HG03196 (cell line): ENCODE results near the gene STAT6.

Experiments
- ATAC-seq: cut with Tn5 transposase; IDR thresholded peaks from one replicate; pipeline ENCODE4 v1.9.1; 2021; ENCODE audit not compliant: unreplicated experiment

STAT6 gene

DNA sequence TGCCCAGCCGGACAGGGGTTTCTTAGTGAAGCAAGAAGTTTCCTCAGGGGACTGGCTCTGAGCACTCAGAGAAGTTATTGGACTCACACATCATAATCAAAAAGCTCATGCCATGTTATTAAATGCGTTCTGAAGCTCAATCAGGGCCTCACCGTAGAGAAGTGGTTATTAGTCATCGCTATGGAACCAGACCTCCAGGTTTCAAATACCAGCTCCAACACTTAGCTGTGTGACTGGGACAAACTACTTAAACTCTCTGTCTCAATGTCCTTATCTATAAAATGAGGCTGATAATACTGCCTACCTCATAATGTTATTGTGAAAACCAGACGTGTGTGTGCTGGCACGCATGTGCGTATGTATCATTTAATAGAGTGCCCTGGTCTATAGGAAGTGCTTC lies 7.3 kb downstream of the STAT6 start:
- no peak for ATAC-seq

DNA sequence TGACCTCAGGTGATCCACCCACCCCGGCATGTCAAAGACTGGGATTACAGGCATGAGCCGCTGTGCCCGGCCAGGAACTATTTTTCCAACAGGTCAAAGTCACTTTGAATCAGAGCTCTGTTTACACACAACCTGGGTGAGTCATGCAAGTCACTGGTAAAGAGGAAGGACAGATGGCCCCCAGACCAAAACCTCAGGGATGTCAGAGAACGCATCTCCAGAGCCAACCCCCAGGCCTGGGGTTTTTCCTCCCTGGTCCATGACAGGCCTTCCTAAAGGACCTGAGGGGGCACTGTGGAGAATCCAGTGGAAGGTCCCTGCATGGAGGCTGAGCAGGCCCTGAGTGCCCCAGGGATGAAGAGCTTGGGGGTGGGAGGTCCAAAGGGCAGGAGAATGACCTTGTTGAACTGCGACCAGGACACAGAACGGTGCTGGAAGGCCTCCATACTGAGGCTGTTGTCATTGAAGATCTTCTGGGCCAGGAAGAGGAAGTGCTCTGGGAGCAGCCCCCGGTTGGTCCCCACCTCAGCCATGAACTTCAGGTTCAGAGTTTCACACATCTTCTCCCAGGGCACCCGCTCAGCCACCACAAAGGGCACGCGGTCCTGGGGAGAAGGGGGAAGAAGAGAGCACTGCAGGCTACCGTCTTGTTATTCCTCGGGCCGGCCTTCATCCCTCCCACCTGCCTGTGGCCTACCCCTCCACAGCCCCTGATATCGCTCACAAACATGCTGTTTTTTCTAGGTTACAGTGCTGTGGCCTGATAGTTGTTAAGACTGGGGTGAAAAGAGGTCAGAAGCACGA lies 9.1 kb downstream of the STAT6 start:
- ATAC-seq: no peak

DNA sequence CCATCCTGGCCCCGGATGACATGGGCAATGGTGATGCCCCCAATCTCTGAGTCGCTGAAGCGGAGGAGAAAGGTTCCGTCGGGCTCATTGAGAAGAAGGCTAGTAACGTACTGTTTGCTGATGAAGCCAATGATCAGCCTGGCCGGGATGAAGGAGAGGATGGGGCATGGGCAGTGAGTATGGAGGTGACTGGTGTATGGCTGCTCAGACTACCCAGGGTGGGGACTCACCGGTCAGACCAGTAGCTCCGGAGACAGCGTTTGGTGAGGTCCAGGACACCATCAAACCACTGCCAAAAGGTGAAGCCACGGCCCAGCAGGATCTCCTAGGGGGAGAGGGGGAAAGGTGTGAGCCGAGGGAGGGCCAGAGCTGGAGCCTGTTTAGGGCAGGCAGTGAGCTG lies 11.4 kb downstream of the STAT6 start:
- ATAC-seq: no peak

DNA sequence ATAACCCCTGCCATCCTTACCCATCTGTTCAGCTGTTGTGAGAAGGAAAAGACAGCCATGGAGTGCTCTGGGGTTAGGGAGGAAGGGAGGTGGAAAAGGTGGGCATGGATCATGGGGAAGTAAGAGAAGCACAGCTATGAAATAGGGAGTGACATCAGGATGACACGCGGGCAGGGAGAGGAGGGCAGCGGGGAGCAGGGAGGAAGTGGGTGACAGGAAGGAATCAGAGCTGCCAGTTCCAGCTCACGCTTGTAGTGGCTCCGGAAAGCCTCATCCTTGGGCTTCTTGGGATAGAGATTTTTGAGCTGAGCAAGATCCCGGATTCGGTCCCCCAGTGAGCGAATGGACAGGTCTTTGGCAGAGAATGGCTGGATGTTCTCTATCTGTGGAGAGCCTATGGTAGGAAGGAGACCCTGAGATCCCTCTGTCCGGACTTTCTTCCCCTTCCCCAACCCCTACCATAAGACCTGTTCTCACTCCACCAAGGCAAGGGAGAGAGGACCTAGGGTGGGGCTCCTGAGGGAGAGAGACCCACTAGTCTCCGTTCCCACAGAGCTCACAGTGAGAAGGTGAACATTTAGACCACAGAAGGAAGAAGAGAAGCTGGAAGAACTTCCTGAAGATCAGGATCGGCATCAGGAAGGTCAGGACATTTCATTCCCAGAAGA lies 12.0 kb downstream of the STAT6 start:
- no peak for ATAC-seq

DNA sequence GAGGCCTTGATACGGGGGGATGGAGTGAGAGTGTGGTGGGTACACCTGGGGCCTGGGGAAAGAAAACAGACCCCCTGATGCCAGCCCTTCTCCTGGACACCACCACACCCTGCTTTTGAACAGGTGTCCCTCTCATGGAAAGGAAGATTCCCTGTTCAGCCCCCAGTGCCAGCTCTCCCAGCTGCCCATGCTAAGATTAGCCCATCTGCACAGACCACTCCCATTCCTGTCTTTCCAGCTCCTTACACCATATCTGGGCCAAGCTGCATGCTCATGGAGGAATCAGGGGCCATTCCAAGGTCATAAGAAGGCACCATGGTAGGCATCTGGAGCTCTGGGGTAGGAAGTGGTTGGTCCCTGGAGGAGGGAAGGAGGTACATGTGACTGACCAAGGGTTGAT lies 12.6 kb downstream of the STAT6 start:
- ATAC-seq: no peak

DNA sequence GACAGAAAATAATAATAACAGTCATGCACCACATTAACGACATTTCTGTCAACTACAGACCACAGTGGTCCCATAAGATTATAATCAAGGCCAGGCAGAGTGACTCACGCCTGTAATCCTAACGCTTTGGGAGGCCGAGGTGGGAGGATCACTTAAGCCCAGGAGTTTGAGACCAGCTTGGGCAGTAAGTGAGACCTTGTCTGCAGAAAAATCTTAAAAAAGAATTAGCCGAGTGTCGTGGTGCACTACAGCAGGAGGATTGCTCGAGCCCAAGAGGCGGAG lies 13.7 kb downstream of the STAT6 start:
- ATAC-seq: no peak

DNA sequence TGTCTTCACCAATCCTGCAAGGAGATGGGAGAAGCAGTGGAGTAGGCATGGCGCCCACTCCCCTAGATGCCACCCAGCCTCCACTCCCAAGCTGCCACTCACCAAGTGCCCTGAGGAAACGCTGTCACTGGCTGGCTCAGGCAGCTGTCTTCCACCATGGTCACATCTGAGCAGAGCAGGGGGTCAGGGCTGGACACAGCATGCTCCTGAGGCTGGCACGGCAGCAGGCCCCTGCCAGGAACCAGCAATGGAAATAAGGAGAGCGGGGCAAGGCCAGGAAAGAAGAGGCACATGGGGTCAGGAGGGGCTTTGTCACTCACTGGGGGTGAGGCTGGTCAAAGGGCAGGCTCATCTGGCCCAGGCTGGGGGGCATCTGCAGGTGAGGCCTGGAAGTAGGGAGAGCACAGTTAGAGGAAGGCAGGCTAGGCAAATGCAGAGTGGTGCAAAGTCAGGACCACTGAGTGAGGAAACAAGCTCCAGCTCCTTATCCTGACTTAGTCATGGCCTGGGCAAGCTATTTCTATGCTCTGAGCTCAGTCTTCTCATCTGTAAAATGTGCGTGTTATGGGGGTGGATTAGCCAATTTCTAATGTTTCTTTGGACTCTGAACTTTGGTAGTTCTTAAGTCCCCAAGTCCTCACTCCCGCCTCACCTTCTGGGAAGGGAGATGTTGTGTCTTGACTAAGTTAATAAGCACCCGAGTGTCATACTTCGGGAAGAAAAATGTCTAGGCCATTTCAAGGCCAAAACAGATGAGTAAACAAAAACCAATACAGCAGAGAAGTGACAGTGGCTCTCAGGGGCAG lies 14.2 kb downstream of the STAT6 start:
- no peak for ATAC-seq

DNA sequence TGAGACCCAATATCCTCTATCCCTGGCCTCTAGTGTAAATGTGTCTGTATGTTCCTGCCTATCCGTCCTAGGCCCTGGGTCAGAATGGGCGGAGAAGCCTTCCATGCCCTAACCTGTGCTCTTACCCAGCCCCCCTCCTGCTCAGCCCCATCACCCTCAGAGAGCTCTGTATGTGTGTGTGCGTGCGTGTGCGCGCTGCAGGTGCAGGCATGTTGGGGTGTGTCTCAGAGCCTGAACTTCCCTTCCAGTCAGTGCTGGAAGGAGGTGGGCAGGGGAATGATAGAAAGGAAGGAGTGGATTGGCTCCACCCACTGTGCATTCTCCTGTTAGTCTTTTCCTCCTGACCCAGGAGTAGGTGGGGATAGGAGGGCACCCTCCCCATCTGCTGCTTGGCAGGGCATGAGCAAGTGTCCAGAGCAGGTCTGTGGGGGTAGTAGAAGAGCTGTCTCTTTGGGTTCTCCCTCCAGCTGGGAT lies 15.0 kb downstream of the STAT6 start:
- ATAC-seq: no peak

DNA sequence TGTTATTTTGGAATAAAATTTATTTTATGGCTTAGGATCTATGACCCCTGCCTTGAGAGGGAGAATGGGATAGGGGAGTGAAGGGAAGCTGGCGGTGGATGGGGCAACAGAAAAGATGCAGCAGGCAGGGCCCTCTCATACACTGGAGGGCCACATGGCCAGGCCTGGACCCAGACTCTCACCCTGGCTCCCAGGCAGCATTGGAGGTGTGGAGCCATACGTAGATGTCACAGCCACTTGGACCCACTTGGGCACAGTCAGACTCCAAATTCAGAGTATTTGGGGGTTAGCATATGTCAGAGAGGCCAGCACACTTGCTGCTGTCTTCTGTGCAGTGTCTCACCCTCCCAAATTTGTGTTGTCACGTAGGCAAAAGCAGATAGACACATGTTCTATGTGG lies 15.7 kb downstream of the STAT6 start:
- no peak for ATAC-seq

DNA sequence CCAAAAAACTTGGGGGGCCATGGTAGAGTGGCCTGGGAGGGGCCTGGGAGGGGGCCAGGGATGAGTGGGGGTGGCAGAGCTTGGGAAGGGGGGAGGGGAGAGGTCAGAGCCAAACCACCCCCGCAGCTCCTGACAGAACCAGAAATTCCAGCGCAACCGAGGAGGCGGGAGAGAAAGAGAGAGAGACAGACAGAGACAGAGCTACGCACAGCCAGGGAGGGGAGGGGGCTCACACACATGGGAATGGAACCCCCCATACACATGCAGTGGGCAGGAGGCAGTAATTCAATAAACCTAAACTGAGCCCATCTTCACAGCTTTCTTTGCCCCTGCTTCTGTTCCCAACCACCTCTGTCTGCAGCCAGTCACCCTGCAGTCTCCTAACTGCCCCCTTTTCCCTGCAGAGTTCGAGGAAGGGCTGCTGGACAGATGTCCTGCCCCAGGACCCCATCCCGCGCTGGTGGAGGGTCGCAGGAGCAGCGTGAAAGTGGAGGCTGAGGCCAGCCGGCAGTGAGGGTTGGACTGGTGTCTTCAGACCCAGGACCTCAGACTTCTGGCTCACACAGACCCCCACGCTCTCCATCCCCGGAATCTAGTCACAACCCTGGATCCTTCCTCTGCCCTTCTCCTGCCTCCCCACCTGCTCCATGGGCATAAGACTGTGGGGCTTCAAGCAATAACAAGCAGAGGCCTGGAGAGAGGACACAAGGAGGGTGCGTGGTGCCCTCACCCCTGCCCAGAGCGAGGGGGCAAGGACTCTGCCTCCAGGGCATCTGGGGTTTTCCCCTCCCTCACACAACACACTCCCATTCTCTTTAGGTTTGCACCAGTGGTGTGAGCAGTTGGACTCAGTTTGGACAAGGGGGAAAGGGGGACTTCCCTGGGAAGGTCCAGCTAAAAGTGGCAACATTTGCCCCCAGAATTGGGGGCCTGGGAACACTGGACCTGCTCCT lies 16.7 kb downstream of the STAT6 start:
- no peak for ATAC-seq

DNA sequence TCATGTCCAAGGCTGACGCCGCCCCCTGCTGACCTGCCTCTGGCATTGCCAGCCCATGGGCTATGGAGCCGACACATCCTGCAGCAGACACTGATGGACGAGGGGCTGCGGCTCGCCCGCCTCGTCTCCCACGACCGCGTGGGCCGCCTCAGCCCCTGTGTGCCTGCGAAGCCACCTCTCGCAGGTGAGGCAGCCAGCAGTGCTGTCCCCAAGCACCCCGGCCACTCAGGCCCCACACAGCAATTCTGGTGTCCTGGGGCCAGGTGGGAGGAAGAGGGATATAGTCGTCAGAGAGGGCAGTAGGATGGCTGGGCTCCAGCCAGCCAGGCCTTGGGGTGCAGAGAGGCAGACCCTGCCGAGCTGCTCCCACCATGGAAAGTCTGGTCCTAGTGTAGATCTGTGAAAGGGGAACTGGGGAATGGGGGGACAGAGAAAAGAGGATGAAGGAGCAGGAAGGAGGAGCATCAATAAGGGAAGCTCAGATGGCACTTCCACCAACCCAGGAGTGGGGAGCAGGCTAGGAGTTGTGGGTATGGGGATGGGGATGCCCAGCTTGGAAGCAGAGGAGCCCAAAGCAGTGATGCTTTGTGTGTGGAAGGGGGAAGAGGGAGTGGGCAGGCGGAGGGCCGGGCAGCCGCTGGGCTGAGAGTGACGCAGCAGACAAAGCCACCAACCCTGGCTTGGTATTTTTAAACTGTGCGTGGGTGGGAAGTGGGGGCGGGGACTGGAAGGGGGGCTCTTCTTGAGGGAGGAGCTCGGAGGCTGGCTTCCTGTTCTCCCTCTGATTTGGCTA lies 17.6 kb downstream of the STAT6 start:
- no peak for ATAC-seq

DNA sequence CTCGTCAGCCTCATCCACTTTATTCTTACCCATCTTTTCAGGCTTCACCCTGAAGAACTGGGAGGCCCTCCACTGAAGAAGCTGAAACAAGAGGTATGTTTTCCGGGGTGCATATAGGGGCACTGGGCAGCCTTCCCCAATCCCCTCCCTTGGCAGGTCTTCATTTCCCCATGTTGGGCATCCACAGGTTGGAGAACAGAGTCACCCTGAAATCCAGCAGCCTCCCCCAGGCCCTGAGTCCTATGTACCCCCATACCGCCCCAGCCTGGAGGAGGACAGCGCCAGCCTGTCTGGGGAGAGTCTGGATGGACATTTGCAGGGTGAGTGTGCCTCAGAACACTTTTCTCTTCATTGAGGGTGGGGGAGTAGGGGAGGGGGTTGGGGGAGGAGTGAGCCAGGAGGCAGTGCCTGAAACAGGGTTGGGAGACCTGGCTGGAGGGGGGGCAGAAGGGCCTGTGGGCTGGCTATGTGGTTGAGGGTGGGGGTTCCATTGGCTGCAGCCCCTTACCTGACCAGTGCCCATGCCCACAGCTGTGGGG lies 18.2 kb downstream of the STAT6 start:
- ATAC-seq: no peak

DNA sequence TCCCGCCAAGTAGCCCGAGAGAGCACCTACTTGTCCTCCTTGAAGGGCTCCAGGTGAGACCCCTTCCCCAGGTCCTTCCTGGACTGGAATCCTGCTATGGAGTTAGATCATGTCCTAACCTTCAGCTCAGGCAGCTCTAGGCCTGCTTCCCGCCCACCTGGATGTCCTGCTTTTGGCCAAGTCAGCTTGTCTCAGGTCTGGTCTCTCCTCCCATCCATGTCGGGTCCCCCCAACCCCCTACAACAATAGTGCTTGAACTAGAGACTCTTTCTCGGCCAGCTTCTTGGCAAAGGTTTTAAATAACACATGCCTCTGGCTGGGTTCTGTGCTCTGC lies 18.7 kb downstream of the STAT6 start:
- ATAC-seq: no peak

DNA sequence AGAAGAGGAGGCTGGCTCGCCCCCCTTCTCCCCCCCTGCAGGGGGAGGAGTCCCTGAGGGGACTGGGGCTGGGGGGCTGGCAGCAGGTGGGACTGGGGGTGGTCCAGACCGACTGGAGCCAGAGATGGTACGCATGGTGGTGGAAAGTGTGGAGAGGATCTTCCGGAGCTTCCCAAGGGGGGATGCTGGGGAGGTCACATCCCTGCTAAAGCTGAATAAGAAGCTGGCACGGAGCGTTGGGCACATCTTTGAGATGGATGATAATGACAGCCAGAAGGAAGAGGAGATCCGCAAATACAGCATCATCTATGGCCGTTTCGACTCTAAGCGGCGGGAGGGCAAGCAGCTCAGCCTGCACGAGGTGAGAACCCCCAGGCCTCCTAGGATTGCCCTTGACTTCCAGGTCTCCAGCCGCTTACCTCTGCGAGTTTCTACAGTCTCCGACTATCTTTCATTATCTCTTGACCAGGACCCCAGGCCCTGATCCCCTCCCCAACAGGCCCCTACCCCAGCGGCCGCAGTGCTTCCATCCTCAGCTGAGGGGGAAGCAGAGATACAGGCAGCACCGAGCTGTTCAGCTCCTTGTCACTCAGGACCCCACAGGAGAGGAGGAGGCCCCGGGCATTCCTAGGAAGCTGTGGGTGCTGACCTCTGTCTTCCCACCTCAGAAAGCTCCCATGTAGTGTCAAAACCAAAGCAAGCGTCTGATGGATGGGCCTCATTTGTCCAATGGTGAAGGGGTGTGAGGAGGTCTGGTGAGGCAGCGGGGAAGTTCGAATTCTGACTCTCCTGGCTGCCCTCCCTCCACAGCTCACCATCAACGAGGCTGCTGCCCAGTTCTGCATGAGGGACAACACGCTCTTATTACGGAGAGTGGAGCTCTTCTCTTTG lies 19.3 kb downstream of the STAT6 start:
- no peak for ATAC-seq

DNA sequence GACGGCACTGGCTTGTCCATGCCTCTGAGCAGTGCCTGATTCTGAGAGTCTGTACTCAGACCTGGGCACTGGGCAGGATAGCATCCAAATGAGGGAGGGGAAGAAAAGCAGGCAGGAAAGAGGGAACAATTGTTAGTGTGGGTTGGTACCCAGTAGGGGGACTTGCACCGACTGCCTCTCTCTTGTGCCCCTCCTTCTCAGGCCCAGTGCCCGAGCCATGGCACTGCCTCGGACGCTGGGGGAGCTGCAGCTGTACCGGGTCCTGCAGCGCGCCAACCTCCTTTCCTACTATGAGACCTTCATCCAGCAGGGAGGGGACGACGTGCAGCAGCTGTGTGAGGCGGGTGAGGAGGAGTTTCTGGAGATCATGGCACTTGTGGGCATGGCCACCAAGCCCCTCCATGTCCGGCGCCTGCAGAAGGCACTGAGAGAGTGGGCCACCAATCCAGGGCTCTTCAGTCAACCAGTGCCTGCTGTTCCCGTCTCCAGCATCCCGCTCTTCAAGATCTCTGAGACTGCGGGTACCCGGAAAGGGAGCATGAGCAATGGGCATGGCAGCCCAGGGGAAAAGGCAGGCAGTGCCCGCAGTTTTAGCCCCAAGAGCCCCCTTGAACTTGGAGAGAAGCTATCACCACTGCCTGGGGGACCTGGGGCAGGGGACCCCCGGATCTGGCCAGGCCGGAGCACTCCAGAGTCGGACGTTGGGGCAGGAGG lies 20.1 kb downstream of the STAT6 start:
- no peak for ATAC-seq

DNA sequence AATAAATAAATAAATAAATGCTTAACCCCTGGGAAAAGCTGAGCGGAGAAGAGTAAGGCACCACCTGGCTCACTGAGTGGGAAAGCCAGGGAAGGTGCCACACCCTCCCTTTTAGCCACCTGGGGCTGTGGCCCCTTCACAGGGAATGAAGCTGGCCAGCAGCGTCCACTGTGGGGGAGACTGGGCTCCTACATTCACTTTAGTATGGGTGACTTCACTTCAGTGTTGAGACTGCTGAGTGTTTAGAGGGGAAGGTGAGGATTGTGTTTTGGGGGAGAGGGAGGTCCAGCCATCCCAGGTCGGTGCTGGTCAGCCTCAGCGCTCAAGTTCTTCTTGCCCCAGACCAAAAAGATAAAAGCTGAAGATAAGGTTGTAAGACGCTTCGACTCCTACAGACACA lies 20.7 kb downstream of the STAT6 start:
- ATAC-seq: no peak

DNA sequence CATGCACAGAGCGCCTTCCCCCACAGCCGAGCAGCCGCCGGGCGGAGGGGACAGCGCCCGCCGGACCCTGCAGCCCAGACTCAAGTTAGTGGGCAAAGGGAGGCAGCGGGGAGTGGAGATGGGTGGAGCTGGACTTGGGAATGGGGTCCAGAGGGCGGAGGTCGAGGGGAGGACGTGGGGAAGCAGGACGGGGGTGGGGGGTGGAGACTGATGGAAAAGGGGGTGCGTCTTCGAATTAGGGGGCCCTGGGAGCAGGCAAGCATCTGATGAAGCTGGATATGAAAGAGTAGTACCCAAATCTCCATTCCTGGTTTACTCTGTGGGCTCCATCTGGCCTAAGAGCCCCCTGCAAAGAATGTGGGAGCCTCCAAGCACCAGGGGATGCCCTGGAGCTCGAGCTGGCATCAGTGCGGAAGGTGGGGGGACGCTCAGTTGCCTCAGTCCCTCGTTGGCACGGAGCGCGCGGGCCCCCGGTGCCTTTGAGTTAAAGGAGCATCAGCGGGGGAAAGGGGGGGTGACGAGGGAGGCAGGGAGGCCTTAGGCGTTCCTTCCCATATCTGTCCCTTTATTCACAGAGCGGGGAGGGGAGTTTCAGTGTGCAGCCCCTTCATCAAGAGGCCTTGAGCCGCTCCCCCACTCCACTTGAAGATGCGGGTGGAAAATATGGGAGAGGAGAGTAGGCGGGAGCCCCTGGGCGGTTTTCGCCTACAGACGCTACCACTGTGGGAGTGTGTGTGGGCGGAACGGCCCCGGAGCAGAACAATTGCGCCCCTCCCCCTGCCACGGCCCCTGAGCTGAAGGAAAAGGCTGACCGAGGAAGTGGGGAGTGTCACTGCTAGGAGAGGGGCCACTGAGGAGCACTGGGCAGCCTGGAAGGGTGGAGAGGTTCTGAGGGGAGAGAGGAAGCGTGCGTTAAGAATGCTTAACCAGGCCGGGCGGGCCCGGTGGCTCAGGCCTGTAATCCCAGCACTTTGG lies 21.6 kb downstream of the STAT6 start:
- no peak for ATAC-seq
